Kidney epithelial cell (primary cell): ENCODE data around the gene GPR39. TPM values are rescaled to one million over a fixed set of nuclear protein-coding genes. Genes with fewer than 3 reads are reported as not detected.

ENCODE experiments used
- DNase-seq: peaks from one replicate; pipeline ENCODE4 v3.0.0-alpha.2; 2010; ENCODE audit warnings: low read depth
- H3K27me3 ChIP-seq: 2 replicates; pipeline ENCODE4 v1.6.0; 2011; ENCODE audit warnings: low read length; ENCODE audit not compliant: control insufficient read depth, insufficient read depth
- H3K36me3 ChIP-seq: 2 replicates; pipeline ENCODE4 v1.5.1; 2011; ENCODE audit warnings: low read length; ENCODE audit not compliant: control insufficient read depth, insufficient read depth
- H3K4me3 ChIP-seq: 2 replicates; pipeline ENCODE4 v1.5.1; 2011; ENCODE audit warnings: low read depth, mild to moderate bottlenecking, control low read depth, low read length
- CTCF ChIP-seq: IDR thresholded peaks from 2 replicates; pipeline ENCODE4 v1.5.1; 2011; ENCODE audit warnings: mild to moderate bottlenecking, moderate library complexity, low read length, control low read depth, inconsistent platforms; ENCODE audit not compliant: insufficient read depth, poor library complexity, severe bottlenecking
- total RNA-seq: library from RNA; depleted of rRNA; stranded (reverse); fragments of >200 nt; gene quantifications from 2 replicates; pipeline ENCODE4 v1.2.3, GENCODE V29; 2015

GPR39 gene
- total RNA-seq, 1 donor from 2014 or later, result 5.9 TPM

- DNase-seq, result no peak
- H3K36me3 ChIP-seq, result peaks cover 1% of the 10 kb centered on the region
- TF ChIP-seq CTCF, result no peak
- no peaks in the 10 kb centered on the region for H3K27me3 ChIP-seq
- no peak overlapping the region for H3K4me3 ChIP-seq
These were observed 237.7 kb downstream of the GPR39 start for GRCh38 chr2:132654335-132654734.

- TF ChIP-seq CTCF, result no peak
- no peak for DNase-seq
- Histone ChIP-seq H3K27me3 (no peaks in the 10 kb centered on the region), H3K4me3 (no peak overlapping the region), H3K36me3 (peaks cover 4% of the 10 kb centered on the region)
These were observed 238.4 kb downstream of the GPR39 start for GRCh38 chr2:132654968-132655367.

GRCh38 chr2:132656266-132656975 lies 239.8 kb downstream of the GPR39 start:
- H3K36me3 ChIP-seq, result peaks cover 4% of the 10 kb centered on the region
- H3K4me3 ChIP-seq, result no peak overlapping the region
- no peaks in the 10 kb centered on the region for H3K27me3 ChIP-seq
- DNase-seq, result no peak
- TF ChIP-seq CTCF, result no peak

GRCh38 chr2:132659331-132659730 lies 242.7 kb downstream of the GPR39 start:
- DNase-seq, result no peak
- no peak overlapping the region for H3K4me3 ChIP-seq
- H3K27me3 ChIP-seq, result no peaks in the 10 kb centered on the region
- TF ChIP-seq CTCF, result no peak
- H3K36me3 ChIP-seq, result peaks cover 4% of the 10 kb centered on the region

GRCh38 chr2:132662732-132663131 lies 246.1 kb downstream of the GPR39 start:
- H3K27me3 ChIP-seq, result no peaks in the 10 kb centered on the region
- H3K36me3 ChIP-seq, result peaks cover 4% of the 10 kb centered on the region
- DNase-seq, result no peak
- TF ChIP-seq CTCF, result no peak
- no peak overlapping the region for H3K4me3 ChIP-seq

- Histone ChIP-seq H3K4me3 (no peak overlapping the region), H3K36me3 (peaks cover 2% of the 10 kb centered on the region), H3K27me3 (no peaks in the 10 kb centered on the region)
- DNase-seq, result no peak
- no peak for TF ChIP-seq CTCF
These were observed 247.5 kb downstream of the GPR39 start for GRCh38 chr2:132664096-132664495.
